ENCODE data around the gene IL16. TPM values are rescaled to one million over a fixed set of nuclear protein-coding genes. Genes with fewer than 3 reads are reported as not detected.
A peak's percentile ranks its signal among the peaks of the same experiment; 100 is the strongest.

Gene IL16
- total and polyA plus RNA-seq, 2 donors (not counting 1 experiment from before 2014, with no cell fraction given), result 181 to 287 TPM

- ATAC-seq (ENCODE audit: low read depth) (peak; percentile 94), DNase-seq (peak; percentile 86)
- no peak overlapping the region for H3K9ac ChIP-seq (ENCODE audit: low read length)
- H3K27me3 ChIP-seq (replicated peaks in 1 of 4; ENCODE audit: control extremely low read depth in 1 of 4, control insufficient read depth in 3 of 4, insufficient read depth in 4 of 4, low read length in 3 of 4), result no peaks in the 10 kb centered on the region
- no peak overlapping the region for H3K4me3 ChIP-seq (ENCODE audit: control extremely low read depth in 1 of 5, extremely low read depth in 1 of 5, insufficient read depth in 1 of 5, low read depth in 2 of 5, low read length in 4 of 5)
- WGBS (ENCODE audit: insufficient coverage), result 23% methylated on average over 6 of the region's 11 CpGs
- H3K27ac ChIP-seq (ENCODE audit: low read length in 2 of 2), result peak overlapping the region in 1 of 2 donors; percentile 10
- Mint-ChIP-seq H3K27me3 (no peaks in the 10 kb centered on the region), H3K9me3 (ENCODE audit: insufficient read depth) (peaks cover 5% of the 10 kb centered on the region), H3K4me1 (peaks cover 20% of the 10 kb centered on the region), H3K4me3 (peak overlapping the region; percentile 38), H3K27ac (peak overlapping the region; percentile 55)
- ChIA-PET POLR2A (interaction anchor here (0.6 to 2.2 kb wide), 10 partner anchors 17 to 1124 kb away, joined by 3 to 14 read pairs (median 4); no protein-coding TSS in a partner anchor), CTCF (interaction anchor here (0.6 to 7.7 kb wide), 32 partner anchors 9 to 865 kb away, joined by 3 to 306 read pairs (median 6); partner anchors contain the start of genes STARD5 and TMC3)
- H3K4me1 ChIP-seq (ENCODE audit: control insufficient read depth in 2 of 2, insufficient read depth in 2 of 2, low read length in 2 of 2), result peaks cover 12 to 13% of the 10 kb centered on the region in 2 donors
- no peaks in the 10 kb centered on the region for H4K20me1 ChIP-seq (ENCODE audit: control insufficient read depth, insufficient read depth, low read length, poor library complexity, severe bottlenecking)
- no peak overlapping the region for H3K4me2 ChIP-seq (replicated peaks; ENCODE audit: low read depth, low read length, poor library complexity, severe bottlenecking)
- H3K9me3 ChIP-seq (ENCODE audit: control extremely low read depth in 1 of 3, control insufficient read depth in 2 of 3, insufficient read depth in 1 of 3, low read length in 2 of 3), result peaks cover 0 to 15% (median 5%) of the 10 kb centered on the region in 3 donors
- no peak overlapping the region for H2AFZ ChIP-seq (ENCODE audit: insufficient read depth, low read depth, low read length, poor library complexity, severe bottlenecking)
- no peaks in the 10 kb centered on the region for H3K36me3 ChIP-seq (replicated peaks in 1 of 2; ENCODE audit: control extremely low read depth in 1 of 2, control insufficient read depth in 1 of 2, extremely low read depth in 1 of 2, insufficient read depth in 2 of 2, low read length in 1 of 2)
- TF ChIP-seq EZH2 (IDR thresholded peaks at IDR 0.05; ENCODE audit: borderline replicate concordance, insufficient read depth, low read depth, low read length, poor library complexity, severe bottlenecking) (no peak), CTCF (IDR thresholded peaks at IDR 0.05) (peak; percentile 83)
- peaks cover 21% of the 10 kb centered on the region for H3K79me2 ChIP-seq (ENCODE audit: control insufficient read depth, insufficient read depth, low read length)
- intact Hi-C loops (cut with micrococcal nuclease), result loop anchor here (1.0 kb wide), 3 partner anchors 18 to 61 kb away; partner anchors contain the start of gene STARD5
Observed at GRCh38 chr15:81274931-81275707, 78.4 kb downstream of the IL16 start.
